Neuron (in vitro differentiated cells): Measurements from ENCODE around the gene PTPRQ.

ENCODE experiments used
- H2AFZ ChIP-seq: one replicate; pipeline ENCODE4 v1.6.1; 2013; ENCODE audit warnings: low read depth, mild to moderate bottlenecking, inconsistent platforms, low read length, moderate library complexity
- H3K27me3 ChIP-seq: one replicate; pipeline ENCODE4 v1.6.1; 2013; ENCODE audit warnings: low read length; ENCODE audit not compliant: insufficient read depth
- H3K36me3 ChIP-seq: one replicate; pipeline ENCODE4 v1.6.1; 2013; ENCODE audit warnings: low read length; ENCODE audit not compliant: insufficient read depth
- H3K4me1 ChIP-seq: one replicate; pipeline ENCODE4 v1.6.1; 2013; ENCODE audit warnings: low read length; ENCODE audit not compliant: insufficient read depth
- H3K4me3 ChIP-seq: 2 replicates; pipeline ENCODE4 v1.5.1; 2013; ENCODE audit warnings: mild to moderate bottlenecking, low read length, moderate library complexity
- H3K9me3 ChIP-seq: one replicate; pipeline ENCODE4 v1.6.1; 2013; ENCODE audit warnings: low read length

The PTPRQ gene

DNA sequence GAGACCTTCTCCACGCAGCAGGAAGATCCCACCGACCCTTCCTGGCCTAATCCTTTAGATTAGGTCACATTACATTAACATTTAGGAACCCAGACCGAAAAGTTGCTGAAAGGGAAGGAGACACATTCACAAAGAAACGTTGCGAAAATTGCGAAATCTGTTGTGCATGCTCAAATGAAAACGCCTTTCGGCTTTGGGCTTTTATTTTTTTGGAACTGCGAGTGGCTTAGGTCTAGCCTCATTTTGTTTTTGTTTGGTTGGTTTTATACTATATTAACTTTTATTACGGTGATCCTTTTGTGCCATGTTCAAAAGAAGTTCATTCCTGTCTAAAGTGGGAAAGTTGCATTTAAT is 264.9 kb downstream of the PTPRQ start:
- no peaks in the 10 kb centered on the region for H3K36me3 ChIP-seq
- H2AFZ ChIP-seq, result peak overlapping the region; percentile 59
- no peaks in the 10 kb centered on the region for H3K4me1 ChIP-seq
- peaks cover 3% of the 10 kb centered on the region for H3K9me3 ChIP-seq
- no peak overlapping the region for H3K4me3 ChIP-seq
- H3K27me3 ChIP-seq, result no peaks in the 10 kb centered on the region

DNA sequence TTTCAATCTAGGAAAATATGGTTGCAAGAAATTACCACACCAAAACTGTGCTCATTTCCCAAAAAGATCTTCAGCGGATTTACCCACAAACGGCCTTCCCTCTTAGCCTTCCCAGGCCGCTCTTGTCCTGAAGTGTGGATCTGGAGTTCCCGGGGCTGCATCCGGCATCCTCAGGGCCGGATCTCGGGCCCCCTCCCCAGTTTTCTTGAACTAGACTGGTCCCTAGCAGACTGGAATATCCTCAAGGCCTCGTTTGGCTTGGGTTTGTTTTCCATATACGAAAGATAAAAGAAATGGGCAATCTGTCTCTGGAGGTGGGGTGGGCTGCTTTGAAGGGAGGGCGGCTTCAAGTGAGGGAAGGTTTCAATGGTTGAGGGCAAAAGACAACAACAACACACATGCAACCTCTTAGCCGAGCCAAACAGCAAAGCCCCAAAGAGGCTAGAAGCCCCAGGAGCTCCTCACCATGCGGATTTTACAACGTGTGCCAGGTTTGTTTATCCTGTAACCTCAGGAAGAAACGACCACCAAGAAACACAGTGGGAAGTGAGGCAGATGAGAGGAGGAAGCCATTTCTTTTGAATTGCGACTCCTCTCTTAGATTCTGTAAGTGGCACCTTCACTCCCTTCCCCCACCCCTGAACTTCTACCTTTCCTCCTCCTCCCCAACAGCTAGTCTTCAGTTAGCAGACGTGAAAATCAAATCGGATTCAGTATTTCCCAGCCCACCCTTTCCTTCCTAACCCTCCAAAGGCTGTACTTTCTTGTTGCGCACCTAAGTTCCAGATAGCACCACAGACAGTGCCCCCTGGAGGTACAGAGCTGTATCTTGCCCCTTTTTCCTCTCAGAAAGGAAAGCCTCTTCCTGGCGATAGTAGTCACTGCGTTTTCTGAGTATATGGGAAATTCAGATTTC is 266.0 kb downstream of the PTPRQ start:
- H3K27me3 ChIP-seq, result no peaks in the 10 kb centered on the region

DNA sequence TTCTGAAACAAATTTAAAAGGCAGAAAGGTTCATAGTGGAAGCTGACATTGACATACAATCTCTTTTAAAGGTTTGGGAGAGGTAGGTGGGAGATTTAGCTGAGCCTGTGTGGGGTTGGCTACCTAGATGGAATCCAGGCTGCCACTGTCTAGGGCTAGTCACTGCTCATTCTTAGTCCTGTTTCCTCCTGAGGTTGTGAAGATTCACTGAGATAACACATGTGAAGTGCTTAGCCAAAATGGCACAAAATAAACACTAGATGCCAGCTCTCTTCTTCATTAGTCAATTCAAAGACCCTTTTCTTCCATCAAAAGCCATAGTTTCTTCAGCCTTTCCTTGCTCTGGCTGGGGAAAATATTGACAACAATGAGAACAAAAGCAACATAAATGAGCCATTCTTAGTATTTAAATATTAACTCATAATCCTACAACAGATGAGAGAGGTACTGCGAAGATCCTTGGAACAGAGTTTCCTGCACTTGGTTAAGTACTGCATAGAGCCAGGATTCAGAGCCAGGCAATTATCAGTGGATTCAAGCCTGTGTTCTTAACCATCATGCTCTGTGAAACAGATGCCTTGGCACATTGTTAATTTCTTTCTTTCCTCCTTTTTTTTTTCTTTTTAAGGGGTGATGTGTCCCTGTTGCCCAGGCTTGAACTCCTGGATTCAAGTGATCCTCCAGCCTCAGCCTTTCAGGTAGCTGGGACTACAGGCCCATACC is 266.9 kb downstream of the PTPRQ start:
- Histone ChIP-seq H3K27me3 (no peaks in the 10 kb centered on the region), H3K4me1 (no peaks in the 10 kb centered on the region), H2AFZ (no peak overlapping the region), H3K36me3 (no peaks in the 10 kb centered on the region), H3K9me3 (peaks cover 3% of the 10 kb centered on the region), H3K4me3 (no peak overlapping the region)

More for the DNA sequence above, 266.0 kb downstream of the PTPRQ start:
- H2AFZ ChIP-seq, result no peak overlapping the region
- H3K36me3 ChIP-seq, result no peaks in the 10 kb centered on the region
- no peaks in the 10 kb centered on the region for H3K4me1 ChIP-seq
- H3K9me3 ChIP-seq, result peaks cover 3% of the 10 kb centered on the region
- no peak overlapping the region for H3K4me3 ChIP-seq

DNA sequence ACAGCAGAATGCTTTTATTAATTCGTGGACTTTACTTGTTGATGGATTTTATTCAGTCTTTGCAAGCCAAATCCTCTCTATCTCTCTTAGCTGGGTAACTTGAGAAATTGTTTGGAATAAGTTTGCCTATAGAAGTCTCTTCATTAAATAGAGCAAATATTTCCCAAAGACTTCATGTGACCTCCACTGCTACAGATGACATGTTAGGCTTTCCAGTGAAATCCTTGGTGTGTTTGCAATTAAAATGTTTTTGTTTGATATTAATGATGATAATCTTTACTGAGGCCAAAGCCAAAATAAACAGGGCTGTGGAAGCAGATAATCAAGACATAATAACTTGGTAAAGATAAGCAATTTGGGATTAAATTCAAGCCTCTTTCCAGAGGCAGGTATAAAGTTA is 267.8 kb downstream of the PTPRQ start:
- H2AFZ ChIP-seq, result no peak overlapping the region
- H3K27me3 ChIP-seq, result no peaks in the 10 kb centered on the region
- peaks cover 3% of the 10 kb centered on the region for H3K9me3 ChIP-seq
- no peak overlapping the region for H3K4me3 ChIP-seq
- no peaks in the 10 kb centered on the region for H3K4me1 ChIP-seq
- no peaks in the 10 kb centered on the region for H3K36me3 ChIP-seq

DNA sequence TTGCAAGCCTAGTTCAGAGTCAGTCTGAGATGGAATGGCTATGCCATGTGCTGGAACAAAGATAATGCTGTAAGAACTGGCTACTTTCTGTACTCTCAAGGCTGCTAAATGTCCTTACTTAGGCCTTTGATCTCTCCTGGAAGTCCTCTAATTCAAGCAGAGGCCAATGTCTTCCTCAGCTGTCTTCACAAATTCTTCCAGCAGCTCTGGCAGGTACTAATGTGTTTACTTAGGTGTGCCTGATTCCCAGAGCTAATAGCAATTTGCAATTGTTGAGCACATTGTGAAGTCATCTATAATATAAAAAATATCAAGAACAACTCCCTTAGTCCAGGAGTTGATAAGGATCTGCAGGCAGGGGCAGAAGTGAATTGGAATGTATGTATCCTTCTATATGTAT is 268.8 kb downstream of the PTPRQ start:
- Histone ChIP-seq H3K9me3 (peaks cover 3% of the 10 kb centered on the region), H3K4me3 (no peak overlapping the region), H3K36me3 (no peaks in the 10 kb centered on the region), H3K27me3 (no peaks in the 10 kb centered on the region), H2AFZ (no peak overlapping the region), H3K4me1 (no peaks in the 10 kb centered on the region)

DNA sequence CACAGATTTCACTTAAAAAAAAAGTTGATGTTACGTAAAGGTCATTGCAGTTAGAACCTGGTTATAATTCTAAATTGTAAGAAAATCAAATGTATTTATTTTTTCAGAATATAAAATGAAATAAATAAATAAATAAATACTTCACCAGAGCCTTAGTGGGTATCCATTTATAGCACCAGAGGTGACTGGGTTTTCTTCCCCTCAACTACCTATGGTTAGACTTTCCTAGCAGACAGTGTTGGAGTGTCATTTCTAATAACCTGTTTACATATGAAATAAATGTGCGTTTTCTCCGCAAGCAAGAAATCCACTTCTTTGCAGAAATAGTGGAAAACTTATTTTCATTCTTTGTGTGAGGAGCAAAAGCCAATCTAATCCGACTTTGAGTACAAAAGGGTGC is 269.4 kb downstream of the PTPRQ start:
- Histone ChIP-seq H3K4me3 (no peak overlapping the region), H3K27me3 (no peaks in the 10 kb centered on the region), H2AFZ (no peak overlapping the region), H3K36me3 (no peaks in the 10 kb centered on the region), H3K4me1 (no peaks in the 10 kb centered on the region), H3K9me3 (peaks cover 3% of the 10 kb centered on the region)

DNA sequence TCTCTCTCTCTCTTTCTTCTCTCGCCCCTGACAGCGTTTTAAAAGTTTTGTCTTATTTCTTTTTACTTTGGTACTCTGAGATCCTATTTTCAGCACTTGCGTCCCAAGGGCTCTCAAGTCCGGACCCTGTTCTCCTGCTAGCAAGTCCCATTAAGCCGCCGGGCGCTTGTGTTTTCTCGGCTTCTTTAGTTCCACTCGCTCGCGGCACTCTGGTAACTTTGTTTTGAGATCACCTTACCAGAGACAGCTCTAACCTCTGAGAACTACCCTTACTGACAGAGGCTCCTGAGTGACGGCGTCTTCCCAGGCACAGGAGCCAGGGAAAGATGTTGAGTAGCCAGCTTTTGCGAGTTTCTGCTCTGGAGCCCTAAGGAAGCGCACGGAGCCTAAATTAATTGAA is 270.0 kb downstream of the PTPRQ start:
- H3K4me1 ChIP-seq, result no peaks in the 10 kb centered on the region
- no peak overlapping the region for H3K4me3 ChIP-seq
- no peaks in the 10 kb centered on the region for H3K27me3 ChIP-seq
- no peaks in the 10 kb centered on the region for H3K9me3 ChIP-seq
- H3K36me3 ChIP-seq, result no peaks in the 10 kb centered on the region
- no peak overlapping the region for H2AFZ ChIP-seq

DNA sequence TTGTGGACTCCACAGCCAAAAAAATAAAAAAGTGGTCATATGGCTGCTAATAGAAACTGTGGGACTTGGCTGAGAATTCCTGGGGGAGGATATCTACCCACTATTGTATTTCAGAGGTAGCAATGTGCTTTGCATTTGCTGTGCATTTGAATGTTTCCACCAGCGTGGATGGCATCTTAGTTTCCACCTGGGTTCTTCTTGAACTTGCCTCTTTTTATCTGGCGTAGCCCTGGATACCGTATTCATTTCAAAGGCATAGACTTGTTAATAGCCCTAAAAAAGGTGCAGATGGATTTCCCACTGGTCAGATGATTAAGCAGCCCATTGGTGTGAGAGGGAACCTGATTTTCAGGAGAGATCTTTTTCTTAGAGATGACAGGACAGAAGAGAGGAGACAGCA is 270.8 kb downstream of the PTPRQ start:
- Histone ChIP-seq H3K4me3 (no peak overlapping the region), H3K4me1 (no peaks in the 10 kb centered on the region), H3K36me3 (no peaks in the 10 kb centered on the region), H3K27me3 (no peaks in the 10 kb centered on the region), H2AFZ (no peak overlapping the region), H3K9me3 (no peaks in the 10 kb centered on the region)

DNA sequence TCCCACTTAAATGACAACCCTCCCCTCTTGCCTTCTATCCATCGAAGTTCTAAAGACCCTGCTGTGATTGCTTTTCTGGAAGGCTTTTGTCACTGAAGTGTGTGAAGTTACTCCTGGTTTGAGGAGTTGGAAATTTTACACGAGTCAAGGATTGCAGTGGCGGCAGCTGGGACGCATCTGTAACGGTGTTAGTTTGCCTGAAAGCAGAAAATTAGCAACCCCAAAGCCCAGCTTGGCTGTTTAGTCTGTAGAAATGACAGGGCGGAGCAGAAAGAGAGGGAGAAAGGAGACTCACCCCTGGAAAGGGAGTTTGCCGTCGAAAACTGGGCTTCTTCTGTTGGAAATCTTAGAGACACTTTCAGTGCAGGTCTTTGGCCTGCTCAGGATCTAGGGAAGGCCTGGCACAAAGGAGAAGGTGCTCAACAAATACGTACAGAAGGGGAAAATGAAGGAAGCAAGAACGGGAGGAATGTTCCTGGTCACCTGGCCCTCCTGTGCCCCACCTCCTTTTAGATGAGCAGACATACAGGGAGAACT is 271.7 kb downstream of the PTPRQ start:
- Histone ChIP-seq H3K9me3 (no peaks in the 10 kb centered on the region), H3K4me1 (no peaks in the 10 kb centered on the region), H3K36me3 (no peaks in the 10 kb centered on the region), H2AFZ (no peak overlapping the region), H3K4me3 (no peak overlapping the region), H3K27me3 (no peaks in the 10 kb centered on the region)

DNA sequence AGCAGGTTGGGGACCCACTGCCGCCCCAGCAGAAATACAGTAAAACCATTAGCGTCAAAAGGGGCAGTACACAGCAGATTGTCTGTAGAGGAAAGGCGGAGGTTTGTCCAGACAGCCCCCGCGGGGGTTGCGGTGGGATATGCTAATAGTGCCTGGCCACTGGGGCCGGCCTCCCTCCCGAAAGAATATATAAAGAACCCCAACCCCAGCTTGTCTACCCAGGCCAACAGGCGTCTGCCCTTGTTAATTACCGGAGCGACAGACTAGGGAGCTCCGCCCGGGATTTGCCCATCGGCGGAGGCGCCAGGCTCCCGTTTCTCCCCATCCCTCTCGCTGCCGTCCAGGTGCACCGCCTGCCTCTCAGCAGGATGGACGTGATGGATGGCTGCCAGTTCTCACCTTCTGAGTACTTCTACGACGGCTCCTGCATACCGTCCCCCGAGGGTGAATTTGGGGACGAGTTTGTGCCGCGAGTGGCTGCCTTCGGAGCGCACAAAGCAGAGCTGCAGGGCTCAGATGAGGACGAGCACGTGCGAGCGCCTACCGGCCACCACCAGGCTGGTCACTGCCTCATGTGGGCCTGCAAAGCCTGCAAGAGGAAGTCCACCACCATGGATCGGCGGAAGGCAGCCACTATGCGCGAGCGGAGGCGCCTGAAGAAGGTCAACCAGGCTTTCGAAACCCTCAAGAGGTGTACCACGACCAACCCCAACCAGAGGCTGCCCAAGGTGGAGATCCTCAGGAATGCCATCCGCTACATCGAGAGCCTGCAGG is 272.8 kb downstream of the PTPRQ start, which contains the start of gene MYF5:
TSS of gene MYF5 (plus strand) at position 217 of the 774 bp plus-strand sequence. CDS start at position 369, 152 bp downstream.
- Histone ChIP-seq H3K27me3 (no peaks in the 10 kb centered on the region), H3K9me3 (no peaks in the 10 kb centered on the region), H3K4me3 (no peak within 1 kb of the TSS), H3K36me3 (no peaks in the 10 kb centered on the region), H2AFZ (no peak within 1 kb of the TSS), H3K4me1 (no peaks in the 10 kb centered on the region)

DNA sequence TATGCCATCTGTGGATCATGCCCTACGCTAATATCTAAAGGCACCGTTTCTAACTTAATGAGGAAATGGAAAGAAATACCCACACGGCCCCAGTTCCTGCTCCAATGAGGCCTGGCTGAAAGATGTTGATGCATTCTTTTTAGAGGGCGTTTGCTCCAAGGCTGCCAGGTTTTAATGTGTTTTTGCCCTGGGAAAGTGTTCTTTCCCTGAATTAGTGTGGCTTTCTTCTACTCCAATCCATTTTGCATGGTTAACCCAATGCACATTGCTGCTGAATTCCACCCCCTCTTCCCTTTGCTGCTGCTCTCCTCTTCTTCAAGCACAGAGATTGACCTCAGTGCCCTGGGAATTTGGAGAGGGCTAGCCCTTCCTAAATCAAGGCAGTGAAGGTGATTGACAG is 273.8 kb downstream of the PTPRQ start:
- H3K36me3 ChIP-seq, result no peaks in the 10 kb centered on the region
- no peaks in the 10 kb centered on the region for H3K27me3 ChIP-seq
- no peaks in the 10 kb centered on the region for H3K4me1 ChIP-seq
- H3K4me3 ChIP-seq, result no peak overlapping the region
- H3K9me3 ChIP-seq, result no peaks in the 10 kb centered on the region
- H2AFZ ChIP-seq, result no peak overlapping the region

DNA sequence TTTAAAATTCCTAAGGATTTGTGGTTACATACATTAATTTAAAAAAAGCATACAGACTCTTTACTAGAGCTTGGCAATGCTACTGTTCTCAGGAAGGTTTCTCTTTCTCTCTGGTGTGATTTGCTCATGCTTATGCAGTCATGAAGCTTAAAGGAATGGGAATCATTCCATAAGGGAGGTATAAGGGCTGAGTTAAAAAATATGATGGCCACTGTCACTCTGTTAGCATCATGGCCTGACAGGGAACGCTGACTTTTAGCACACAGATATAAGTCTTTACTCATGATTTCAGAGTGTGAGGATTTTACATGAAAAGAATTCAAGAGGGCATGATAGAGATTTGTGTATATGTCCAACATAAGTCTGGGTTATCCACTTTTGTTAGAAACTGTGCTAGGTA is 276.5 kb downstream of the PTPRQ start:
- no peak overlapping the region for H3K4me3 ChIP-seq
- H3K9me3 ChIP-seq, result no peaks in the 10 kb centered on the region
- no peak overlapping the region for H2AFZ ChIP-seq
- H3K27me3 ChIP-seq, result no peaks in the 10 kb centered on the region
- H3K4me1 ChIP-seq, result no peaks in the 10 kb centered on the region
- no peaks in the 10 kb centered on the region for H3K36me3 ChIP-seq

DNA sequence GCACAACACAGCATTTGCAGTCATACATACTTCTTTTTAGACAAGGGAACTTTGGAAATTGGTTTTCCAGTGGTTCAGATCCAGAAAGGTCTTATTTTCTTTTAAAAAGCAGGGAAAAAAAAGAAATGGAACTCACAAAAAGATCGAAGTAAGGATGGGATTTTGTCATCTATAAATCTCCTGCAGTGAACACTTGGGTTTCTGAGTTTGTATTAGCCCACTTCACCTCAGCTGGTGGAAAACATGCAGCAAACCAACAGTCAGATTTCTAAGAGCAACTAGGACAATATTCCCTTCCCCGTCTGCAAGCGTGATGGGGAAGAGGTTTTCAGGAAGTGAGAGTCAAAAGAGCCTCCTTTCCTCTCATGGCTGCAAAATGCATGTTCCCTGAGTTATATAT is 277.3 kb downstream of the PTPRQ start:
- Histone ChIP-seq H3K9me3 (no peaks in the 10 kb centered on the region), H3K27me3 (no peaks in the 10 kb centered on the region), H3K4me3 (no peak overlapping the region), H3K4me1 (no peaks in the 10 kb centered on the region), H2AFZ (no peak overlapping the region), H3K36me3 (no peaks in the 10 kb centered on the region)
